Measurements from ENCODE around the gene TMEM184A. TPM values are rescaled to one million over a fixed set of nuclear protein-coding genes. Genes with fewer than 3 reads are reported as not detected.

Gene TMEM184A
- total and polyA plus RNA-seq, 2 of the 4 experiments (the other 2 are of a cell fraction): 0.36 to 1.9 TPM

DNA sequence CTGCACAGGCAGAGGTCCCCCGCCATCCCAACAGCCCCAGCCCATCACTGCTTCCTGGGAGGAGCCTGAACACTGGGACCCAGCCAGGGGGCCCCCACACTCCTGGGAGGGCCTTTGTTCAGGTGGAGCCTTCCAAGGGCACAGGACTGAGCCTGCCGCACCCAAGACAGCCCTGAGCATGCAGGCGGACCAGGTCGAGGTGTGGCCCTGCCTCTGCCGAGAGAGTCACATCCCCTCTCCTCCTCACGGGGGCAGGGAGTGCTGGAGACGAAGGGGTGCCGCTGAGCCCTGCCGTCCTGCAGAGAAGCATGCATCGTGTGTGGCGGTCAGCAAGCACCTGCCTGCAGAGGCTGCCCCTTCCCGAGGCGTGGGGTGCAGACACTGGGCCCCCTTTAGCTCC lies 32.8 kb downstream of the TMEM184A start:
- Histone ChIP-seq H3K14ac (replicated peaks; ENCODE audit: low read depth, low read length) (no peak overlapping the region), H3K56ac (ENCODE audit: extremely low read depth, insufficient read depth, low read length) (no peak overlapping the region), H3K27me3 (ENCODE audit: control insufficient read depth, insufficient read depth, low read length) (no peaks in the 10 kb centered on the region; the same call in 1 of the 2 replicates), H3K36me3 (ENCODE audit: control insufficient read depth, insufficient read depth, low read length) (no peaks in the 10 kb centered on the region), H2AK5ac (ENCODE audit: low read depth, low read length) (peak overlapping the region; percentile 78; the same call in 1 of the 2 replicates), H3K9me1 (ENCODE audit: insufficient read depth, low read length) (no peaks in the 10 kb centered on the region), H2AK9ac (replicated peaks; ENCODE audit: low read depth, low read length, poor library complexity) (no peak overlapping the region), H2AFZ (replicated peaks; ENCODE audit: low read length, poor library complexity) (no peak overlapping the region), H4K20me1 (ENCODE audit: insufficient read depth, low read length) (no peaks in the 10 kb centered on the region), H3K4me2 (ENCODE audit: low read depth, low read length) (no peak overlapping the region), H2BK15ac (ENCODE audit: low read depth, low read length) (no peak overlapping the region), H3K9ac (ENCODE audit: low read depth, low read length) (no peak overlapping the region), H3K27ac (ENCODE audit: insufficient read depth, low read length) (no peak overlapping the region), H3K9me3 (ENCODE audit: control insufficient read depth, insufficient read depth, low read length) (peaks cover 10% of the 10 kb centered on the region), H3K4ac (ENCODE audit: low read depth, low read length) (no peak overlapping the region), H3K4me1 (ENCODE audit: control insufficient read depth, insufficient read depth, low read length) (peaks cover 10% of the 10 kb centered on the region), H3K23ac (ENCODE audit: low read depth, low read length) (no peak overlapping the region), H4K8ac (ENCODE audit: low read depth in 2 of 2, low read length in 2 of 2) (no peak overlapping the region), H3K4me3 (ENCODE audit: insufficient read depth, low read depth, low read length) (no peak overlapping the region), H2BK120ac (ENCODE audit: low read depth, low read length) (no peak overlapping the region), H3K18ac (ENCODE audit: low read depth, low read length) (no peak overlapping the region), H3K79me1 (ENCODE audit: low read depth in 1 of 2, low read length in 2 of 2) (no peaks in the 10 kb centered on the region), H4K91ac (ENCODE audit: insufficient read depth, low read depth, low read length) (no peak overlapping the region), H4K5ac (ENCODE audit: low read depth, low read length) (no peak overlapping the region), H2BK5ac (ENCODE audit: low read depth, low read length, poor library complexity, severe bottlenecking) (no peak overlapping the region), H2BK20ac (ENCODE audit: low read depth, low read length) (no peak overlapping the region)
- ChIA-PET CTCF (no interaction called here), POLR2A (ENCODE audit: unreplicated experiment) (no interaction called here)
- no peak for ATAC-seq (ENCODE audit: low read depth)
- intact Hi-C loops (cut with micrococcal nuclease): no loop called here
- in situ Hi-C loops (cut with MboI; ENCODE audit: low sequenced_read_pairs): no loop called here
- dilution Hi-C loops (cut with HindIII; ENCODE audit: low sequenced_read_pairs, unreplicated experiment): no loop called here
- 10% methylated on average over 4 of the region's 13 CpGs; no CpG with 5 or more reads in 1 of the 2 experiments for WGBS, 2 experiments (ENCODE audit: extremely low coverage in 2 of 2, insufficient read length in 1 of 2)
- TF ChIP-seq POLR2A (IDR thresholded peaks at IDR 0.05; ENCODE audit: low read depth, low read length): no peak
- no peak for TF ChIP-seq RCOR1 (IDR thresholded peaks at IDR 0.05; ENCODE audit: insufficient replicate concordance, low read length)
- TF ChIP-seq CEBPB (IDR thresholded peaks at IDR 0.05; ENCODE audit: low read depth, low read length): no peak
- TF ChIP-seq FOS (IDR thresholded peaks at IDR 0.05; ENCODE audit: low read depth, low read length): no peak
- no peak for TF ChIP-seq MXI1 (IDR thresholded peaks at IDR 0.05; ENCODE audit: borderline replicate concordance, low read depth, low read length)
- no peak for TF ChIP-seq RAD21 (IDR thresholded peaks at IDR 0.05; ENCODE audit: low read length)
- TF ChIP-seq, protein P1, sequence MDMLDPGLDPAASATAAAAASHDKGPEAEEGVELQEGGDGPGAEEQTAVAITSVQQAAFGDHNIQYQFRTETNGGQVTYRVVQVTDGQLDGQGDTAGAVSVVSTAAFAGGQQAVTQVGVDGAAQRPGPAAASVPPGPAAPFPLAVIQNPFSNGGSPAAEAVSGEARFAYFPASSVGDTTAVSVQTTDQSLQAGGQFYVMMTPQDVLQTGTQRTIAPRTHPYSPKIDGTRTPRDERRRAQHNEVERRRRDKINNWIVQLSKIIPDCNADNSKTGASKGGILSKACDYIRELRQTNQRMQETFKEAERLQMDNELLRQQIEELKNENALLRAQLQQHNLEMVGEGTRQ (IDR thresholded peaks at IDR 0.05; ENCODE audit: low read depth, low read length): no peak
- TF ChIP-seq MAFK (IDR thresholded peaks at IDR 0.05; ENCODE audit: low read depth, low read length): no peak
- TF ChIP-seq RFX5 (IDR thresholded peaks at IDR 0.05; ENCODE audit: low read depth, low read length): no peak
- DNase-seq: no peak
- BruUV-seq (replicated peaks): no TSS peak
